K562 (cell line): ENCODE results near the gene ST7. TPM values are rescaled to one million over a fixed set of nuclear protein-coding genes. Genes with fewer than 3 reads are reported as not detected.

ENCODE experiments used
- ATAC-seq: fragments of 200-7000 bp; cut with Tn5 transposase; 3 replicates; pipeline ENCODE4 v1.9.1; 2020; ENCODE audit warnings: moderate library complexity
- BruUV-seq: library from RNA; stranded (reverse); fragments of 400-500 nt; replicated peaks from 2 replicates; lab custom pipeline; 2021; lab: Mats Ljungman, UMichigan
- CTCF ChIA-PET: fragments of 300-600 bp; formaldehyde crosslinking; extraction: SDS; loops from one replicate; lab custom pipeline; 2021; ENCODE audit warnings: low intra/inter-chr PET ratio; lab: Yijun Ruan, JAX
- POLR2A ChIA-PET: fragments of 300-600, 350-650 bp; sonication (Branson Sonifier 250); formaldehyde crosslinking; extraction: SDS; loops from one replicate; lab custom pipeline; 2021; ENCODE audit warnings: antibody characterized with exemption, inconsistent platforms; lab: Yijun Ruan, JAX
- DNase-seq, 4 experiments: peaks; one replicate each; pipeline versions ENCODE4 v3.0.0 to v3.0.0-alpha.2; 2011 to 2018; ENCODE audit warnings: low spot score in 3 of 4, mixed read lengths in 3 of 4; ENCODE audit errors: extremely low read depth in 1 of 4
- FAIRE-seq: peaks from 2 replicates; lab custom pipeline; 2011; peaks lifted over from hg19 to GRCh38; lab: Jason Lieb, UNC
- H2AFZ ChIP-seq: 2 replicates; pipeline ENCODE4 v1.6.0; 2011; ENCODE audit warnings: low read depth, low read length, control low read depth, inconsistent platforms
- H3K27ac ChIP-seq: fragments of 200-600 bp; 3 replicates; pipeline ENCODE4 v1.8.0; 2011; ENCODE audit warnings: low read depth, mild to moderate bottlenecking, control low read depth, inconsistent platforms, low read length, moderate library complexity, mixed read lengths; ENCODE audit errors: extremely low read depth
- H3K27me3 ChIP-seq, 2 experiments: fragments of 300-600 bp in 1 of 2; 2 replicates in 1 of 2; 3 replicates in 1 of 2; pipeline versions ENCODE4 v1.6.0 to v1.8.0; 2011; ENCODE audit warnings: inconsistent platforms in 2 of 2, low read length in 2 of 2, mild to moderate bottlenecking in 1 of 2, mixed read lengths in 1 of 2, moderate library complexity in 1 of 2; ENCODE audit not compliant: control insufficient read depth in 2 of 2, insufficient read depth in 2 of 2
- H3K36me3 ChIP-seq: fragments of 300-600 bp; 3 replicates; pipeline ENCODE4 v1.8.0; 2011; ENCODE audit warnings: mild to moderate bottlenecking, low read length, inconsistent platforms; ENCODE audit not compliant: control insufficient read depth, insufficient read depth
- H3K4me1 ChIP-seq, 2 experiments: fragments of 200-600 bp in 1 of 2; replicated peaks in 1 of 2; 2 replicates in 1 of 2; 3 replicates in 1 of 2; pipeline versions ENCODE4 v1.5.1 to v1.8.0; 2011; ENCODE audit warnings: inconsistent platforms in 2 of 2, low read length in 2 of 2, mild to moderate bottlenecking in 1 of 2, mixed read lengths in 1 of 2, moderate library complexity in 1 of 2; ENCODE audit not compliant: control insufficient read depth in 2 of 2, insufficient read depth in 2 of 2
- H3K4me2 ChIP-seq: 2 replicates; pipeline ENCODE4 v1.6.1; 2011; ENCODE audit warnings: low read length, control low read depth, inconsistent platforms, mixed read lengths; ENCODE audit not compliant: insufficient read depth
- H3K4me3 ChIP-seq: fragments of 200-600 bp; sonication (generic), shearing (Covaris generic); 2 replicates; pipeline ENCODE4 v1.5.1; 2016; ENCODE audit warnings: control low read depth, inconsistent platforms
- H3K79me2 ChIP-seq: fragments of 200-600 bp; 3 replicates; pipeline ENCODE4 v1.8.0; 2011; ENCODE audit warnings: low read length, inconsistent platforms; ENCODE audit not compliant: control insufficient read depth, insufficient read depth
- H3K9ac ChIP-seq, 2 experiments: 2 replicates each; pipeline versions ENCODE4 v1.6.0 to v1.6.1; 2011; ENCODE audit warnings: low read depth in 2 of 2, low read length in 2 of 2, control low read depth in 1 of 2, inconsistent platforms in 1 of 2, mild to moderate bottlenecking in 1 of 2, mixed read lengths in 1 of 2; ENCODE audit not compliant: insufficient read depth in 1 of 2
- H3K9me1 ChIP-seq: one replicate; pipeline ENCODE4 v1.6.0; 2011; ENCODE audit warnings: inconsistent platforms, mild to moderate bottlenecking, low read length, moderate library complexity; ENCODE audit not compliant: control insufficient read depth, insufficient read depth
- H3K9me3 ChIP-seq: replicated peaks from 2 replicates; pipeline ENCODE4 v1.5.1; 2011; ENCODE audit warnings: low read depth, low read length, inconsistent platforms; ENCODE audit not compliant: control insufficient read depth, insufficient read depth
- H4K20me1 ChIP-seq: replicated peaks from 2 replicates; pipeline ENCODE4 v1.6.1; 2011; ENCODE audit warnings: low read length, inconsistent platforms, mixed read lengths; ENCODE audit not compliant: control insufficient read depth, insufficient read depth
- ADNP ChIP-seq: fragments of 200-800 bp; sonication (Bioruptor generic); IDR thresholded peaks from 2 replicates; pipeline ENCODE4 v1.6.1; 2016; ENCODE audit warnings: missing genetic modification characterization, missing compliant biosample characterization
- E2F8 ChIP-seq: fragments of 450-650 bp; IDR thresholded peaks from 2 replicates; pipeline ENCODE4 v1.7.1; 2018; ENCODE audit warnings: mild to moderate bottlenecking, low read depth; ENCODE audit not compliant: partially characterized antibody
- EP400 ChIP-seq: fragments of 450-650 bp; IDR thresholded peaks from 2 replicates; pipeline ENCODE4 v1.6.1; 2017; ENCODE audit warnings: antibody characterized with exemption, mild to moderate bottlenecking, moderate library complexity
- PREB ChIP-seq: sonication (generic); formaldehyde crosslinking; IDR thresholded peaks from 2 replicates; pipeline ENCODE4 v1.8.1; 2023; ENCODE audit warnings: mild to moderate bottlenecking, missing genetic modification reagents
- PTRF ChIP-seq: fragments of 450-650 bp; IDR thresholded peaks from 2 replicates; pipeline ENCODE4 v1.6.1; 2016; ENCODE audit warnings: mild to moderate bottlenecking, missing genetic modification characterization, missing compliant biosample characterization
- REST ChIP-seq, 2 experiments: fragments of 450-650 bp; formaldehyde crosslinking in 1 of 2; IDR thresholded peaks; 2 replicates each; pipeline versions ENCODE4 v1.4.0 to v1.6.1; 2014 to 2020; ENCODE audit warnings: mild to moderate bottlenecking in 2 of 2, borderline replicate concordance in 1 of 2, low read depth in 1 of 2
- SMC3 ChIP-seq: conservative IDR thresholded peaks from 2 replicates; pipeline ENCODE4 v1.6.1; 2011; ENCODE audit warnings: low read depth, low read length, improper control_type of control experiment; ENCODE audit not compliant: insufficient read depth
- TCF3 ChIP-seq: sonication (generic); formaldehyde crosslinking; IDR thresholded peaks from 2 replicates; pipeline ENCODE4 v1.4.0; 2020; ENCODE audit warnings: mild to moderate bottlenecking, missing genetic modification reagents
- WGBS: fragments of 100-300 bp; shearing (Covaris generic); methylation state at CpG from one replicate; pipeline ENCODE4 v1.1.6; 2016; ENCODE audit warnings: low coverage, mixed read lengths; ENCODE audit not compliant: insufficient coverage; ENCODE audit errors: missing lambda C conversion rate; 5-methylcytosine and 5-hydroxymethylcytosine counted together
- in situ Hi-C: fragments of 300-500 bp; cut with MboI; formaldehyde crosslinking; loops from 4 replicates; pipeline ENCODE4 v1.15.0; 2018; ENCODE audit warnings: inconsistent platforms, mixed read lengths
- intact Hi-C: fragments of 100-400 bp; cut with micrococcal nuclease; formaldehyde crosslinking; loops from 2 replicates; pipeline ENCODE4 v1.14.2; 2022
- polyA plus RNA-seq, 8 experiments: library from polyadenylated mRNA; depleted of rRNA in 4 of 8; stranded (reverse) in 5 of 8; unstranded in 3 of 8; fragments of >200 nt; fragmentation: Nextera tagmentation in 2 of 8; fragmentation: Illumina TruSeq in 1 of 8; extraction: Ambion mirVana in 2 of 8; extraction: Trizol in 1 of 8; gene quantifications; 2 replicates each; pipeline versions ENCODE4 v1.2.1 to v1.2.3, GENCODE V29; 2011 to 2014; ENCODE audit warnings: inconsistent platforms in 1 of 8, missing spikeins in 1 of 8
- total RNA-seq, 7 experiments: library from RNA; depleted of rRNA in 6 of 7; stranded (reverse); fragments of >200 nt in 6 of 7; fragmentation: Illumina TruSeq in 2 of 7; extraction: Trizol in 2 of 7; gene quantifications; 2 replicates each; pipeline versions ENCODE4 v1.2.1 to v1.2.3, GENCODE V29; 2011 to 2021; ENCODE audit warnings: low replicate concordance in 1 of 7

The ST7 gene
- total and polyA plus RNA-seq, 9 of the 15 experiments (the other 6 are each of a cell fraction or from before 2014, with no cell fraction given): 23.9 to 56.3 (median 36.9) TPM

- Histone ChIP-seq H3K9ac (no peak overlapping the region), H3K27me3 (no peaks in the 10 kb centered on the region), H3K79me2 (no peaks in the 10 kb centered on the region), H3K4me3 (no peak overlapping the region), H3K27ac (no peak overlapping the region), H3K4me1 (no peaks in the 10 kb centered on the region), H4K20me1 (no peaks in the 10 kb centered on the region), H3K36me3 (no peaks in the 10 kb centered on the region), H3K4me2 (no peak overlapping the region), H3K9me3 (peaks cover 2% of the 10 kb centered on the region; the same call in 1 of the 2 replicates), H2AFZ (no peak overlapping the region), H3K9me1 (no peaks in the 10 kb centered on the region)
- WGBS: 26% methylated on average over 4 of the region's 4 CpGs
- ChIA-PET CTCF (interaction anchor here (0.6 to 7.9 kb wide), 8 partner anchors 24 to 395 kb away, joined by 3 to 143 read pairs (median 6); no protein-coding TSS in a partner anchor), POLR2A (interaction anchor here (0.9 to 1.1 kb wide), 2 partner anchors 58 to 134 kb away, joined by 3 to 4 read pairs; no protein-coding TSS in a partner anchor)
- intact Hi-C loops: loop anchor here (1.0 to 5.0 kb wide), 4 partner anchors 24 to 394 kb away; no protein-coding TSS in a partner anchor
- FAIRE-seq (no peak), DNase-seq (no peak), ATAC-seq (0 out of 3 replicates have a peak, but pooled peaks have one; percentile 22)
- no TSS peak for BruUV-seq
- in situ Hi-C loops: loop anchor here (5.0 kb wide), 1 partner anchor 139 kb away; no protein-coding TSS in a partner anchor
- TF ChIP-seq REST (IDR thresholded peaks at IDR 0.05; ENCODE audit: borderline replicate concordance) (peak; percentile 82; the same call in 1 of the 2 replicates), REST (CRISPR knock-in tag; IDR thresholded peaks at IDR 0.05; ENCODE audit: low read depth) (no peak), PTRF (tag) (no peak), SMC3 (0 out of 2 replicates have a peak, but pooled peaks have one; percentile 12), TCF3 (CRISPR knock-in tag) (no peak), ADNP (tag) (0 out of 2 replicates have a peak, but pooled peaks have one; percentile 44), E2F8 (no peak), EP400 (peak; percentile 39; the same call in 1 of the 2 replicates), PREB (no peak)
Observed at GRCh38 chr7:116988363-116988989, 35.2 kb downstream of the ST7 start.
